NAMALWA (cell line): ENCODE measurements around the gene R3HDML.

Source experiments
- DNase-seq: peaks from one replicate; pipeline ENCODE4 v3.0.0-alpha.2; 2015; ENCODE audit warnings: low spot score

Gene R3HDML

GRCh38 chr20:44364068-44364467, 27.2 kb downstream of the R3HDML start:
- no peak for DNase-seq

GRCh38 chr20:44364780-44365179, 27.9 kb downstream of the R3HDML start:
- DNase-seq: no peak

- DNase-seq: no peak
These were observed 30.9 kb downstream of the R3HDML start for GRCh38 chr20:44367746-44368145.

GRCh38 chr20:44370639-44371218, 33.9 kb downstream of the R3HDML start:
- no peak for DNase-seq

- DNase-seq: no peak
These were observed 45.8 kb downstream of the R3HDML start for GRCh38 chr20:44382641-44383040.

- DNase-seq: peak; percentile 82
These were observed 47.7 kb downstream of the R3HDML start for GRCh38 chr20:44384423-44385027.

GRCh38 chr20:44388466-44389023, 51.7 kb downstream of the R3HDML start:
- DNase-seq: peak; percentile 81

GRCh38 chr20:44389871-44390270, 53.0 kb downstream of the R3HDML start:
- no peak for DNase-seq

- DNase-seq: no peak
These were observed 53.4 kb downstream of the R3HDML start for GRCh38 chr20:44390280-44390679.

- DNase-seq: no peak
These were observed 55.4 kb downstream of the R3HDML start for GRCh38 chr20:44392088-44392775.

GRCh38 chr20:44392776-44393607, 56.1 kb downstream of the R3HDML start:
- DNase-seq: no peak

- DNase-seq: no peak
These were observed 57.0 kb downstream of the R3HDML start for GRCh38 chr20:44393608-44394451.

GRCh38 chr20:44394452-44394701, 57.5 kb downstream of the R3HDML start:
- no peak for DNase-seq

GRCh38 chr20:44394702-44395460, 58.0 kb downstream of the R3HDML start:
- DNase-seq: no peak

GRCh38 chr20:44395461-44396340, 58.9 kb downstream of the R3HDML start:
- DNase-seq: no peak

- DNase-seq: no peak
These were observed 59.7 kb downstream of the R3HDML start for GRCh38 chr20:44396369-44397130.

GRCh38 chr20:44398335-44398734, 61.5 kb downstream of the R3HDML start:
- no peak for DNase-seq

GRCh38 chr20:44399446-44399845, 62.6 kb downstream of the R3HDML start:
- DNase-seq: no peak

GRCh38 chr20:44400671-44400969, 63.8 kb downstream of the R3HDML start:
- no peak for DNase-seq
